ENCODE measurements around the gene P2RY2.

- no peak for TF ChIP-seq CTCF (conservative IDR thresholded peaks at IDR 0.05; ENCODE audit: low read length)
- TF ChIP-seq EZH2phosphoT487 (IDR thresholded peaks at IDR 0.05; ENCODE audit: borderline replicate concordance, low read depth, low read length): no peak
Measured at GRCh38 chr11:73217810-73218105, 323 bp upstream of the P2RY2 start.

Measured in OCI-LY7 (cell line).